Activated T-cell treated with anti-CD3 and anti-CD28 coated beads, Interleukin-2, amount 50 U/mL, for 4 hours (primary cell): ENCODE measurements around the gene IRAK3. TPM values are rescaled to one million over a fixed set of nuclear protein-coding genes. Genes with fewer than 3 reads are reported as not detected.

Source experiments
- total RNA-seq, 3 donors: library from RNA; stranded (reverse); gene quantifications; one replicate each; pipeline ENCODE4 v1.2.1, GENCODE V29; 2021

Gene IRAK3
- total RNA-seq, 3 donors from 2014 or later = 0.13 to 0.22 (median 0.18) TPM

Other genes with a start within 250 kb of the IRAK3 start
- gene LLPH, start 58.5 kb upstream of the IRAK3 start, total RNA-seq = 10 to 100 TPM; 40.3 to 46.4 (median 43.7) TPM
- 10 to 100 TPM; 69.9 to 86.1 (median 78.2) TPM for gene TMBIM4, start 19.2 kb upstream of the IRAK3 start, total RNA-seq
- gene HELB, start 113.3 kb downstream of the IRAK3 start, total RNA-seq = 10 to 100 TPM in 2 of 3 donors, 1 to 10 TPM in 1; 9.0 to 14.6 (median 13.5) TPM